H1 (cell line): ENCODE data around the gene SEMG2. TPM values are rescaled to one million over a fixed set of nuclear protein-coding genes. Genes with fewer than 3 reads are reported as not detected.

ENCODE experiments used
- NANOG ChIP-seq: IDR thresholded peaks from 2 replicates; pipeline ENCODE4 v1.6.1; 2011; ENCODE audit warnings: low read length, low read depth, mild to moderate bottlenecking, inconsistent platforms; ENCODE audit not compliant: insufficient read depth, poor library complexity, severe bottlenecking
- SP2 ChIP-seq: IDR thresholded peaks from 2 replicates; pipeline ENCODE4 v1.6.1; 2012; ENCODE audit warnings: mild to moderate bottlenecking, low read length, inconsistent platforms
- TAF1 ChIP-seq: IDR thresholded peaks from 2 replicates; pipeline ENCODE4 v1.6.1; 2011; ENCODE audit warnings: mild to moderate bottlenecking, low read depth, low read length
- ZNF274 ChIP-seq: IDR thresholded peaks from 2 replicates; pipeline ENCODE4 v1.7.0; 2012; ENCODE audit warnings: low read length, borderline replicate concordance; ENCODE audit errors: extremely low read depth
- polyA plus RNA-seq, 7 experiments: library from polyadenylated mRNA; depleted of rRNA in 3 of 7; stranded (reverse) in 5 of 7; unstranded in 2 of 7; fragments of >200 nt in 5 of 7; fragments of 200-250 nt in 2 of 7; gene quantifications; 1 replicate in 5 of 7; 2 replicates in 1 of 7; 4 replicates in 1 of 7; pipeline versions ENCODE4 v1.2.1 to v1.2.3, GENCODE V29; 2011 to 2013; ENCODE audit warnings: missing spikeins in 2 of 7, mixed read lengths in 2 of 7
- total RNA-seq: library from RNA; stranded (reverse); fragmentation: NEBNext Ultra II Directional; extraction: Animal tissue kit (Norgen Biotek cat#: 25700); gene quantifications from 2 replicates; pipeline ENCODE4 v1.2.1, GENCODE V29; 2021

The SEMG2 gene
- total and polyA plus RNA-seq, 2 of the 8 experiments (the other 6 are each of a cell fraction or from before 2014, with no cell fraction given), result not detected

GRCh38 chr20:45246109-45246508 lies 24.9 kb downstream of the SEMG2 start (continued):
- TF ChIP-seq ZNF274 (no peak), SP2 (no peak), TAF1 (no peak), NANOG (no peak)
